ENCODE results near the gene CCNQ. TPM values are rescaled to one million over a fixed set of nuclear protein-coding genes. Genes with fewer than 3 reads are reported as not detected.
"Not testable (repeated sequence)": the region's sequence is repeated elsewhere in the genome, so short reads cannot be mapped to it uniquely, and the experiment has no call there.

CCNQ gene
- total RNA-seq, 1 experiment from 2014 or later = 74.2 TPM

DNA sequence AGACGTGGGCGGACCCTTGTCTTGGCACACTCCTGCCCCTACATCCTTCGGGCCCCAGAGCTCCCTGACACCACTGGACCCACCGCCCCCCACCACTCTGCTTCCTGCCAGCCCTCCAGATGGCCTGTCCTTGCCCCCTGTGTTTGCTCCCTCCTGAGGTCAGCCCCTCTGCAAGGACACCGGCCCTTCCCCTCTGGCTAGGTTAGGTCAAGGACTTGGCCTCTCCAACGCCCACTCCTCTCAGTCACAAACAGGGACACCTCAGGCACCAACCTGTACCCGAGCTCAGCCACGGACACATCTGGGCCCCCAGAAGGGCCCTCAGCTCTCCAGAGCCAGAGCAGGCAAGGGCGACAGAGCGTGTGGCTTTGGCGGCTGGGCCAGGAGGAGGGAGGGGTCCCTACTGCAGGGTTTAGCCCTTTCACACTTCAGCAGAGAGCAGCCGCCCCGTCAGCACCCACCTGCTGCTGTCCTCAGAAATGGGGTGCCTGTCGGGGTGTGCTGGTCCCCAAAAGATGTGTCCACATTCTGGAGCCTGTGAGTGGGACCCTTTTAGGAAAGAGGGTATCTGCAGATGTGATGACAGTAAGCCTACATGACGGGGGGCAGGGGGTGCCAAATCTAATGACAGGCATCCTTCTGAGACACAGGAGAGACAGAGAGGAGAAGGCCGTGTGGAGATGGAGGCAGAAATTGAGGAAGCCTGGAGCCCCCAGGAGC, 24.5 kb upstream of the CCNQ start:
- no peak for DNase-seq (ENCODE audit: low spot score)

- no peak for DNase-seq (ENCODE audit: low spot score)
Observed at GRCh38 chrX:153622661-153623309, 23.8 kb upstream of the CCNQ start.

DNA sequence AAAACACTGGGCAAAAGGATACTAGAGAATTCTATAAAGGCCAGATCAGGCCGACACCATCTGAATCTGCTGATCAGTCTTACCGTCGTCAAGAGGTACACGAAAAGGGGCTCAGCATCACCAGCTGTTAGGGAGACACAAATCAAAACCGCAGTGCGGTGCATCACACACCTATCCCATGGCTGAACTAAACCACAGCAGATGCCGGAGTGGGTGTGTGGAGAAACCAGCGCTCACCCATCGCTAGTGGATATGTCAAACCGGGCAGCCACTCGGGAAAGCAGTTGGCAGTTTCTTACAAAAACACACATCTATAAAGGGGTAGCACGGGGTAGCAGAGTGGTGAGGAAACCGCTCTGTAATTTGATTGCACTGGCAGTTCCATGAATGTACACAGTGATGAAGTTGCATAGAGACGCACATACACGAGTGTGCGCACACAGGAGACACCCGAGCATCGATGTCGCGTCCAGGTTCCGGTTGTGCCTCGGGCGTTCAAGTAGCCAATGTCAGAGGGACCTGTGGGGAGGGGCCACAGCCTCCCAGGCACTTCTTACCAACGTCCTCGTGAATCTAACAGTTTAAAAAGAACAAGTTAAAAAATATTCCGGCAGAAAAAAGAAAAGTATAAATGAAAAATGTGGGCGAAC, 23.1 kb upstream of the CCNQ start:
- DNase-seq (ENCODE audit: low spot score) = no peak

DNA sequence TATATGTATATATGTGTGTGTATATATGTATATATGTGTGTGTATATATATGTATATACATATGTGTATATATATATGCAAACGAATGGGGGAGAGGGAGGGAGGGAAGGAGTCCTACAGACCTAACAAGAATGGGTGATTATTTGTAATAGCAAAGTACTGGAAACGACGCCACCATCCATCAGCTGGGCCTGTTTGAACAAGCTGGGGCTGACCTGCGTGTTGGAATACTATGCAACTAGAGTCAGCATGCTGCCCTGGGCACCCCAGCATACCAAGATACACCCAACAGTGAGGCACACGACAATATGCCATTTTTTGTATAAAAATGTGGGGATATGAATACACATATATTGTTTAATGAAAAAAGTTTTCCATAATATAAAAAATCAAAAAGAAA, 21.6 kb upstream of the CCNQ start:
- no peak for DNase-seq (ENCODE audit: low spot score)

GRCh38 chrX:153614818-153615217, 15.9 kb upstream of the CCNQ start:
- no peak for DNase-seq (ENCODE audit: low spot score)

DNA sequence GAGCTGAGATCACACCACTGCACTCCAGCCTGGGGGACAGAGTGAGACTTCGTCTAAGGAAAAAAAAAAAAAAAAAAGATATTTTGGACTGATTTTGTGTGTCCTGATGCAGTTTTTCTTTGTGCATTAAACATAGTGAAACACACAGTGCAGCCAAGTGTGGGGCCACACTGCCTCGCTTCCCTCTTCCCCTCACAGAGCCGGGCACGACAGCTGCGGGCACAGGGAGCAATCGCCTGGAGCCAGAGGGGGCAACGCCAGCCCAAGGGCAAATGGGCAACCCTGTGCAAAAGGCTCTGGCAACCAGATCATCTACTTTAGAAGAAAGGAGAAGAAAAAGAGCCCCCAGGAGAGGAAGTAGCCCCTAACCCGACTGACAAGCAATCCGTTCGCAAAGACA, 13.5 kb upstream of the CCNQ start:
- DNase-seq (ENCODE audit: low spot score) = no peak

DNA sequence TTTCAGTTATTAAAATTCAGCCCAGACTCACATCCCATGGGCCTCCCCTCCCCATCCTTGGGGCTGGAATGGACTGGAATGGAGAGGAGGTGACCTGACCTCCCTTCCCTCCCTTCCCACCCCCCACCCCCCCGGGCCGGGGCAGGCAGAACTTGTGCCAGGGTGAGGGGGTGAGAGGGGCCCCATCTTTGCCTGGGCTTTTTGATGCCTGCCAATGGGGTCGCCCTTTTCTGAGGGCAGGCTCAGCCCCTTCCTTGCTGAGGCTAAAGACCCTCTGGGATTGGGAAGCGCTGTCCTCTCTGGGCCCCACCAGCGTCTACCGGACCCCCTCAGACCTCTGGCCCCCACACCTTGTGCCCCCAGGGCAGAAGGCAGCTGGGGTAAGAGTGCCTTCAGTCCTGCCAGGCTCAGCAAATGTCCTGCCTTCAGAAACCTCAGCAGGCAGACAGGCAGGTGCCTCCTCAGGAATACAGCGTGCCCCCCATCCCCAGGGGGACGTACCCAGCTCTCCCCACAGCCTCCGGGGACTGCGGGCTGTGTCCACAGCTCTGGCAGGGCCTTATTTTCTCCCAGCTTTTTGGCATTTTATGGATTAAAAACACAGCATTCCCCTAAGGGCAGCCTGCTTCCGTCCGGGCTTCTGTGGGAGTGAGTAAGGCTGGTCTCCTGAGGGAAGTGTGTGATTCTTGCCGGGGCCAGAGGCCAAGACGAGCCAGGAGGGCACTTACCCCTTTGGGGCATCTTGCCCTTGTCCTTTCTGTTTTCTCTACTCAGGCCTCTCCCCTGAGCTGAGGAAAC, 12.6 kb upstream of the CCNQ start:
- DNase-seq (ENCODE audit: low spot score) = no peak

DNA sequence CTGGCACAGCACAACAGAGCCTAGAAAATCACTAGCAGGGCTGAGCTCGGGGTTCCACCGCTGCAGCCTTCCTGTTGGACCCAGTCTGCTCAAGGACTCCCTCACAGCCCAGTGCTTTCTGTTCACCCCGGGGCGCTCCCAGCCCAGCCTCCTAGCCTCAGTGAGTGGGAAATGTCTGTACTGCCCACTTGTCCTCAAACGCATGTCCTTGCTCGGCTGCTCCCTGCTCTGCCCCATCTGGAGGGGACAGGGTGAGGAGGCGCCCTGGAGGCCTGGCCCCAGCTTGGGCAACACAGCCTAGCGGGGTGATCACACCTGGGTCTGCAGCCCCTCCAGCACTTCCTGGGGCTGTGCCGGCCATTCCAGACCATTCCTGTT, 11.9 kb upstream of the CCNQ start:
- DNase-seq (ENCODE audit: low spot score) = no peak

GRCh38 chrX:153609917-153610835, 11.2 kb upstream of the CCNQ start:
- DNase-seq (ENCODE audit: low spot score) = peak; percentile 52

DNA sequence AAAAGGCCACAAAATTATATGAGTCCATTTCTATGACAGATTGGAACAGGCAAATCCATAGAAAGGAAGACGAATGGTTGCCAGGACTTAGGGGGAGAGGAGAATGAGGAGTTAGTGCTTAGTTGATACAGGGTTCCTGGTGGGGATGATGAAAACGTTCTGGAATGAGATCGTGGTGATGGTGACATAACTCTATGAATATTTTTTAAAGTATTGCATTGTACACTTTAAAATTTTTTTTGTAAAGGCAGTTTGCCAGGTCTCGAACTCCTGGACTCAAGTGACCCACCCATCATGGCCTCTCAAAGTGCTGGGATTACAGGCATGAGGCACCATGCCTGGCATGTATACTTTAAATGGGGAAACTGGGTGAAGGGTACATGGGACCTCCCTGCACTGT, 9.9 kb upstream of the CCNQ start:
- DNase-seq (ENCODE audit: low spot score) = no peak

DNA sequence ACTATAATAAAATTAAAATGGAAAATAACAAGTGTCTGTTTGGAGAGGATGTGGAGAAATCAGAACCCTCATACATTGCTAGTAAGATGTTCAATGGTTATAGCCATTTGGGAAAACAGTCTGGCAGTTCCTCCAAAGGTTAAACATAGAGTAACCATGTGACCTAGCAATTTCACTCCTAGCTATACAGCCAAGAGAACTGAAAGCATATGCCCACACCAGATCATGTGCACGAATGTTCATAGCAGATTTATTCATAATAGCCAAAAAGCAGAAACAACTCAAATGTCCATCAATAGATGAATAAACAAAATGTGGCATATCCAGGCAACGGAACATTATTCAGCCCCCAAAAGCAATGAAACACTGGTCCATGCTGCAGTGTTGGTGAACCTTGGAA, 9.4 kb upstream of the CCNQ start:
- DNase-seq (ENCODE audit: low spot score) = no peak

GRCh38 chrX:153606503-153606902, 7.6 kb upstream of the CCNQ start:
- DNase-seq (ENCODE audit: low spot score) = no peak

GRCh38 chrX:153604666-153605380, 5.9 kb upstream of the CCNQ start:
- DNase-seq (ENCODE audit: low spot score) = not testable (repeated sequence)

DNA sequence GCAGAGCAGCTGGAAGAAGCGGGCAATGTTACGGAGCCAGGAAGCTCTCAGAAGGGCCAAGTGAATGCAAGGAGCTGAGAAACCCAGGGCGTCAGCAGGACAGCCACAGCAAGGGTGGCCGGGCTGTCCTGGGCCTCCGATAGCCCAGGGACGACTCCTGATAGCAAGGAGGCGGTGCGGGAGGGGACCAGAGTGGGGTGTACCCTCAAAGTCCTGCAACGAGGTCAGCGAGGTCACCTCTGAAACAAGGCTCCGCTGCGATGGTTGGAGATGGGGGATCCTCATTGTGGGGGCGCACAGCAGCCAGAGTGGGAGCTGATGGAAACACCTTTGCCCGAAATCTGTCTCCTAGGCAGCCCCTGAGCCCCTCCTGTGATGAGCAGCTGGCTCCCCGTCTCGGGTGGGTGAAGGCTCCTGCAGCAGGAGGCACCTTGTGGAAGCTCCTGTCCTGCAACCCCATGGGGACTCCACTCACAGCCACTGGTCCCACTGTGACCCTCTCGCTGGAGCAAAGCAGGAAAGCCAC, 4.3 kb upstream of the CCNQ start:
- no peak for DNase-seq (ENCODE audit: low spot score)

DNA sequence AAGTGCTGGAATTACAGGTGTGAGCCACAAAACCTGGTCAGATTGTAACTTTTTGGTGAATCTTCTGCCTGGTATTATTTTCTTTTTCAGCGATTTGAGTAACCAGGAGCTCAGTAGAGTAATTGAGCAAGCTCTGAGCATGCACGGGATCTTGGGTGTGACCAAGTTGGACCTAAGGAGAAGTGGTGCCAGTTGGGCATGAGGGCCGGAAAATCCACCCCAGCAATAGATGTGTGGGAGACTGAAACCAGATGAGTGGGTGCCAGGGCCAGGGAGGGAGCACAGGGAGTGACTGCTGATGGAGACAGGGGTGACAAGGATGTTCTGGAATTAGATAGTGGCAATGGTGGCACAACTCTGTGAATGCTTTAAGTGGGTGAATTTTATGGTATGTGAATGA, 3.7 kb upstream of the CCNQ start:
- DNase-seq (ENCODE audit: low spot score) = no peak

GRCh38 chrX:153601511-153602110, 2.7 kb upstream of the CCNQ start:
- DNase-seq (ENCODE audit: low spot score) = no peak

- DNase-seq (ENCODE audit: low spot score) = no peak
Observed at GRCh38 chrX:153600921-153601320, 2.0 kb upstream of the CCNQ start.

GRCh38 chrX:153600032-153600373, 1.1 kb upstream of the CCNQ start:
- peak; percentile 26 for DNase-seq (ENCODE audit: low spot score)

GRCh38 chrX:153599192-153600031, 473 bp upstream of the CCNQ start:
- DNase-seq (ENCODE audit: low spot score) = peak; percentile 78

All from A172 (cell line).